ENCODE measurements around the gene SYTL3.
"Not testable (repeated sequence)": the region's sequence is repeated elsewhere in the genome, so short reads cannot be mapped to it uniquely, and the experiment has no call there.

The SYTL3 gene

GRCh38 chr6:158649289-158650143 lies at the start of gene SYTL3:
Gene SYTL3, plus strand, starts transcription at chr6:158650054. Its CDS starts 13,215 bp downstream, at chr6:158663269.
- DNase-seq = no peak

- DNase-seq = no peak
Measured at GRCh38 chr6:158603261-158604047, 46.4 kb upstream of the SYTL3 start.

GRCh38 chr6:158604048-158604406 lies 45.8 kb upstream of the SYTL3 start:
- no peak for DNase-seq

GRCh38 chr6:158605266-158605878 lies 44.5 kb upstream of the SYTL3 start:
- peak; percentile 47 for DNase-seq

- not testable (repeated sequence) for DNase-seq
Measured at GRCh38 chr6:158606011-158606410, 43.8 kb upstream of the SYTL3 start.

GRCh38 chr6:158606935-158607334 lies 42.9 kb upstream of the SYTL3 start:
- no peak for DNase-seq

- DNase-seq = no peak
Measured at GRCh38 chr6:158607411-158608170, 42.3 kb upstream of the SYTL3 start.

- no peak for DNase-seq
Measured at GRCh38 chr6:158608221-158608620, 41.6 kb upstream of the SYTL3 start.

- DNase-seq = no peak
Measured at GRCh38 chr6:158609455-158610155, 40.2 kb upstream of the SYTL3 start.

GRCh38 chr6:158610319-158610968 lies 39.4 kb upstream of the SYTL3 start:
- no peak for DNase-seq

GRCh38 chr6:158611039-158611438 lies 38.8 kb upstream of the SYTL3 start:
- no peak for DNase-seq

- DNase-seq = no peak
Measured at GRCh38 chr6:158611541-158612370, 38.1 kb upstream of the SYTL3 start.

- DNase-seq = not testable (repeated sequence)
Measured at GRCh38 chr6:158614606-158615005, 35.2 kb upstream of the SYTL3 start.

GRCh38 chr6:158618289-158618688 lies 31.6 kb upstream of the SYTL3 start:
- not testable (repeated sequence) for DNase-seq

- DNase-seq = no peak
Measured at GRCh38 chr6:158619922-158620801, 29.7 kb upstream of the SYTL3 start.

- DNase-seq = no peak
Measured at GRCh38 chr6:158620963-158621693, 28.7 kb upstream of the SYTL3 start.

- no peak for DNase-seq
Measured at GRCh38 chr6:158621694-158622544, 27.9 kb upstream of the SYTL3 start.
